ENCODE results near the gene COL4A1. TPM values are rescaled to one million over a fixed set of nuclear protein-coding genes. Genes with fewer than 3 reads are reported as not detected.

COL4A1 gene
- total RNA-seq, 1 donor from 2014 or later, result 2,489 TPM

GRCh38 chr13:110149036-110149435 lies 157.9 kb downstream of the COL4A1 start:
- FAIRE-seq (no peak), DNase-seq (ENCODE audit: low read depth) (peak; percentile 39)
- H3K4me1 ChIP-seq (ENCODE audit: insufficient read depth, low read length), result no peaks in the 10 kb centered on the region
- H3K9ac ChIP-seq (ENCODE audit: low read length), result no peak overlapping the region
- Mint-ChIP-seq H3K4me3 (ENCODE audit: unreplicated experiment) (no peak overlapping the region), H3K27me3 (ENCODE audit: low read depth, unreplicated experiment) (no peaks in the 10 kb centered on the region), H3K9me3 (ENCODE audit: unreplicated experiment) (no peaks in the 10 kb centered on the region), H3K36me3 (ENCODE audit: low read depth, unreplicated experiment) (peaks cover 22% of the 10 kb centered on the region), H3K27ac (ENCODE audit: unreplicated experiment) (no peak overlapping the region), H3K4me1 (ENCODE audit: low read depth, unreplicated experiment) (no peaks in the 10 kb centered on the region)
- TF ChIP-seq CTCF (IDR thresholded peaks at IDR 0.05; ENCODE audit: insufficient read depth, low read depth, low read length), result peak; percentile 20
- no peak for TF ChIP-seq EZH2 (IDR thresholded peaks at IDR 0.05; ENCODE audit: insufficient read depth, low read length)
- H2AFZ ChIP-seq (ENCODE audit: low read depth, low read length), result no peak overlapping the region
- peaks cover 4% of the 10 kb centered on the region for H3K9me3 ChIP-seq (ENCODE audit: insufficient read depth, low read depth, low read length)
- no peak overlapping the region for H3K4me3 ChIP-seq (ENCODE audit: insufficient read depth, low read depth, low read length)
- H3K27me3 ChIP-seq (ENCODE audit: insufficient read depth, low read length), result no peaks in the 10 kb centered on the region
- H3K4me2 ChIP-seq (ENCODE audit: low read length), result no peak overlapping the region
- H3K27ac ChIP-seq (ENCODE audit: low read depth, low read length), result no peak overlapping the region
- H4K20me1 ChIP-seq (ENCODE audit: insufficient read depth, low read length), result peaks cover 23% of the 10 kb centered on the region
- H3K79me2 ChIP-seq (ENCODE audit: insufficient read depth, low read length), result no peaks in the 10 kb centered on the region
- peaks cover 48% of the 10 kb centered on the region for H3K36me3 ChIP-seq (ENCODE audit: insufficient read depth, low read length)

- no peaks in the 10 kb centered on the region for H3K27me3 Mint-ChIP-seq (ENCODE audit: low read depth, unreplicated experiment)
- no peak overlapping the region for H3K4me2 ChIP-seq (ENCODE audit: low read length)
- peaks cover 16% of the 10 kb centered on the region for H3K4me1 Mint-ChIP-seq (ENCODE audit: low read depth, unreplicated experiment)
- no peaks in the 10 kb centered on the region for H3K9me3 Mint-ChIP-seq (ENCODE audit: unreplicated experiment)
- no peak overlapping the region for H3K27ac Mint-ChIP-seq (ENCODE audit: unreplicated experiment)
- no peak for DNase-seq (ENCODE audit: low read depth)
- TF ChIP-seq CTCF (IDR thresholded peaks at IDR 0.05; ENCODE audit: insufficient read depth, low read depth, low read length) (no peak), EZH2 (IDR thresholded peaks at IDR 0.05; ENCODE audit: insufficient read depth, low read length) (no peak)
- H3K4me3 ChIP-seq (ENCODE audit: insufficient read depth, low read depth, low read length), result no peak overlapping the region
- no peak overlapping the region for H3K27ac ChIP-seq (ENCODE audit: low read depth, low read length)
- no peaks in the 10 kb centered on the region for H3K79me2 ChIP-seq (ENCODE audit: insufficient read depth, low read length)
- no peaks in the 10 kb centered on the region for H3K36me3 ChIP-seq (ENCODE audit: insufficient read depth, low read length)
- H3K36me3 Mint-ChIP-seq (ENCODE audit: low read depth, unreplicated experiment), result peaks cover 2% of the 10 kb centered on the region
- no peaks in the 10 kb centered on the region for H3K27me3 ChIP-seq (ENCODE audit: insufficient read depth, low read length)
- FAIRE-seq, result no peak
- no peaks in the 10 kb centered on the region for H3K9me3 ChIP-seq (ENCODE audit: insufficient read depth, low read depth, low read length)
- no peak overlapping the region for H3K4me3 Mint-ChIP-seq (ENCODE audit: unreplicated experiment)
- H2AFZ ChIP-seq (ENCODE audit: low read depth, low read length), result no peak overlapping the region
- H3K4me1 ChIP-seq (ENCODE audit: insufficient read depth, low read length), result peaks cover 26% of the 10 kb centered on the region
- H3K9ac ChIP-seq (ENCODE audit: low read length), result no peak overlapping the region
- no peaks in the 10 kb centered on the region for H4K20me1 ChIP-seq (ENCODE audit: insufficient read depth, low read length)
Measured at GRCh38 chr13:110140099-110140498, 166.9 kb downstream of the COL4A1 start.

GRCh38 chr13:110138700-110139036 lies 168.3 kb downstream of the COL4A1 start:
- Histone ChIP-seq H3K4me2 (ENCODE audit: low read length) (peak overlapping the region; percentile 87), H3K36me3 (ENCODE audit: insufficient read depth, low read length) (no peaks in the 10 kb centered on the region), H3K27me3 (ENCODE audit: insufficient read depth, low read length) (no peaks in the 10 kb centered on the region), H4K20me1 (ENCODE audit: insufficient read depth, low read length) (no peaks in the 10 kb centered on the region), H3K9ac (ENCODE audit: low read length) (peak overlapping the region; percentile 59), H3K9me3 (ENCODE audit: insufficient read depth, low read depth, low read length) (no peaks in the 10 kb centered on the region), H3K27ac (ENCODE audit: low read depth, low read length) (peak overlapping the region; percentile 37), H3K4me1 (ENCODE audit: insufficient read depth, low read length) (peaks cover 31% of the 10 kb centered on the region), H3K4me3 (ENCODE audit: insufficient read depth, low read depth, low read length) (peak overlapping the region; percentile 58), H3K79me2 (ENCODE audit: insufficient read depth, low read length) (no peaks in the 10 kb centered on the region), H2AFZ (ENCODE audit: low read depth, low read length) (peak overlapping the region; percentile 50)
- H3K4me3 Mint-ChIP-seq (ENCODE audit: unreplicated experiment), result peak overlapping the region; percentile 68
- no peaks in the 10 kb centered on the region for H3K9me3 Mint-ChIP-seq (ENCODE audit: unreplicated experiment)
- peaks cover 21% of the 10 kb centered on the region for H3K4me1 Mint-ChIP-seq (ENCODE audit: low read depth, unreplicated experiment)
- H3K36me3 Mint-ChIP-seq (ENCODE audit: low read depth, unreplicated experiment), result peaks cover 2% of the 10 kb centered on the region
- TF ChIP-seq EZH2 (IDR thresholded peaks at IDR 0.05; ENCODE audit: insufficient read depth, low read length), result no peak
- TF ChIP-seq CTCF (IDR thresholded peaks at IDR 0.05; ENCODE audit: insufficient read depth, low read depth, low read length), result no peak
- FAIRE-seq (no peak), DNase-seq (ENCODE audit: low read depth) (no peak)
- H3K27me3 Mint-ChIP-seq (ENCODE audit: low read depth, unreplicated experiment), result no peaks in the 10 kb centered on the region
- H3K27ac Mint-ChIP-seq (ENCODE audit: unreplicated experiment), result peak overlapping the region; percentile 58
